ENCODE measurements around the gene KIAA1671. TPM values are rescaled to one million over a fixed set of nuclear protein-coding genes. Genes with fewer than 3 reads are reported as not detected.
A peak's percentile ranks its signal among the peaks of the same experiment; 100 is the strongest.

Gene KIAA1671
- total and polyA plus RNA-seq, 9 of the 15 experiments (the other 6 are each of a cell fraction or from before 2014, with no cell fraction given) = under 0.01 to 0.11 (median 0.02) TPM; not detected in 5

DNA sequence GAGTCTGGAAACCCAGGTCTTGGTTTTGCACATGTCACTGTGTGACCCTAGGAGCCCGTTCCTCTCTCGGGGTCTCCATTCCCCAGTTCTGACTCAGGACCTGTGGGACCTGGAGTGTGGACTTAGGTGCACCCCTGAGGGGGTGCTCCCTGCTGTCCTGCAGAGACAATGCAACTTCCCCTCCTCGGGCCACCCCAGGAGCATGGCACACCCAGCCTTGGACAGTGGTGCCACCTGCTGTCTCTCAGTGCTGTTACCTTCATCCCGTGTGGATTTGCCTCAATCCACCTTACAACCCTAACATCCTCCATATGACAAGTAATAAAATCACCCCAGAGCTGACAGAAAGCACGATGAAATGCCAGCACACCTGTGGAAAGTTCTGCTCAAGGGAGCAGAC, 219.6 kb downstream of the KIAA1671 start (continued):
- TF ChIP-seq, protein P1, sequence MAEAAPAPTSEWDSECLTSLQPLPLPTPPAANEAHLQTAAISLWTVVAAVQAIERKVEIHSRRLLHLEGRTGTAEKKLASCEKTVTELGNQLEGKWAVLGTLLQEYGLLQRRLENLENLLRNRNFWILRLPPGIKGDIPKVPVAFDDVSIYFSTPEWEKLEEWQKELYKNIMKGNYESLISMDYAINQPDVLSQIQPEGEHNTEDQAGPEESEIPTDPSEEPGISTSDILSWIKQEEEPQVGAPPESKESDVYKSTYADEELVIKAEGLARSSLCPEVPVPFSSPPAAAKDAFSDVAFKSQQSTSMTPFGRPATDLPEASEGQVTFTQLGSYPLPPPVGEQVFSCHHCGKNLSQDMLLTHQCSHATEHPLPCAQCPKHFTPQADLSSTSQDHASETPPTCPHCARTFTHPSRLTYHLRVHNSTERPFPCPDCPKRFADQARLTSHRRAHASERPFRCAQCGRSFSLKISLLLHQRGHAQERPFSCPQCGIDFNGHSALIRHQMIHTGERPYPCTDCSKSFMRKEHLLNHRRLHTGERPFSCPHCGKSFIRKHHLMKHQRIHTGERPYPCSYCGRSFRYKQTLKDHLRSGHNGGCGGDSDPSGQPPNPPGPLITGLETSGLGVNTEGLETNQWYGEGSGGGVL (CRISPR knock-in tag; IDR thresholded peaks at IDR 0.05) = no peak
- TF ChIP-seq KAT8 (IDR thresholded peaks at IDR 0.05; ENCODE audit: low read depth) (no peak), ZNF212 (CRISPR knock-in tag; IDR thresholded peaks at IDR 0.05) (no peak), ZBTB17 (CRISPR knock-in tag; IDR thresholded peaks at IDR 0.05) (no peak), ZNF311 (CRISPR knock-in tag; IDR thresholded peaks at IDR 0.05) (no peak), NONO (IDR thresholded peaks at IDR 0.05; ENCODE audit: low read depth in 2 of 2, low read length in 1 of 2) (no peak), TAF15 (IDR thresholded peaks at IDR 0.05; ENCODE audit: low read depth, low read length) (no peak), EP300 (IDR thresholded peaks at IDR 0.05; ENCODE audit: low read length) (no peak)
- TF ChIP-seq, protein P2, sequence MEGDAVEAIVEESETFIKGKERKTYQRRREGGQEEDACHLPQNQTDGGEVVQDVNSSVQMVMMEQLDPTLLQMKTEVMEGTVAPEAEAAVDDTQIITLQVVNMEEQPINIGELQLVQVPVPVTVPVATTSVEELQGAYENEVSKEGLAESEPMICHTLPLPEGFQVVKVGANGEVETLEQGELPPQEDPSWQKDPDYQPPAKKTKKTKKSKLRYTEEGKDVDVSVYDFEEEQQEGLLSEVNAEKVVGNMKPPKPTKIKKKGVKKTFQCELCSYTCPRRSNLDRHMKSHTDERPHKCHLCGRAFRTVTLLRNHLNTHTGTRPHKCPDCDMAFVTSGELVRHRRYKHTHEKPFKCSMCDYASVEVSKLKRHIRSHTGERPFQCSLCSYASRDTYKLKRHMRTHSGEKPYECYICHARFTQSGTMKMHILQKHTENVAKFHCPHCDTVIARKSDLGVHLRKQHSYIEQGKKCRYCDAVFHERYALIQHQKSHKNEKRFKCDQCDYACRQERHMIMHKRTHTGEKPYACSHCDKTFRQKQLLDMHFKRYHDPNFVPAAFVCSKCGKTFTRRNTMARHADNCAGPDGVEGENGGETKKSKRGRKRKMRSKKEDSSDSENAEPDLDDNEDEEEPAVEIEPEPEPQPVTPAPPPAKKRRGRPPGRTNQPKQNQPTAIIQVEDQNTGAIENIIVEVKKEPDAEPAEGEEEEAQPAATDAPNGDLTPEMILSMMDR (IDR thresholded peaks at IDR 0.05 in 2 of 3, conservative IDR thresholded peaks at IDR 0.05 in 1 of 3; ENCODE audit: insufficient read depth in 2 of 3, low read depth in 1 of 3, low read length in 3 of 3) = peak; percentile 34 to 44 (median 36)
- TF ChIP-seq, protein P3, sequence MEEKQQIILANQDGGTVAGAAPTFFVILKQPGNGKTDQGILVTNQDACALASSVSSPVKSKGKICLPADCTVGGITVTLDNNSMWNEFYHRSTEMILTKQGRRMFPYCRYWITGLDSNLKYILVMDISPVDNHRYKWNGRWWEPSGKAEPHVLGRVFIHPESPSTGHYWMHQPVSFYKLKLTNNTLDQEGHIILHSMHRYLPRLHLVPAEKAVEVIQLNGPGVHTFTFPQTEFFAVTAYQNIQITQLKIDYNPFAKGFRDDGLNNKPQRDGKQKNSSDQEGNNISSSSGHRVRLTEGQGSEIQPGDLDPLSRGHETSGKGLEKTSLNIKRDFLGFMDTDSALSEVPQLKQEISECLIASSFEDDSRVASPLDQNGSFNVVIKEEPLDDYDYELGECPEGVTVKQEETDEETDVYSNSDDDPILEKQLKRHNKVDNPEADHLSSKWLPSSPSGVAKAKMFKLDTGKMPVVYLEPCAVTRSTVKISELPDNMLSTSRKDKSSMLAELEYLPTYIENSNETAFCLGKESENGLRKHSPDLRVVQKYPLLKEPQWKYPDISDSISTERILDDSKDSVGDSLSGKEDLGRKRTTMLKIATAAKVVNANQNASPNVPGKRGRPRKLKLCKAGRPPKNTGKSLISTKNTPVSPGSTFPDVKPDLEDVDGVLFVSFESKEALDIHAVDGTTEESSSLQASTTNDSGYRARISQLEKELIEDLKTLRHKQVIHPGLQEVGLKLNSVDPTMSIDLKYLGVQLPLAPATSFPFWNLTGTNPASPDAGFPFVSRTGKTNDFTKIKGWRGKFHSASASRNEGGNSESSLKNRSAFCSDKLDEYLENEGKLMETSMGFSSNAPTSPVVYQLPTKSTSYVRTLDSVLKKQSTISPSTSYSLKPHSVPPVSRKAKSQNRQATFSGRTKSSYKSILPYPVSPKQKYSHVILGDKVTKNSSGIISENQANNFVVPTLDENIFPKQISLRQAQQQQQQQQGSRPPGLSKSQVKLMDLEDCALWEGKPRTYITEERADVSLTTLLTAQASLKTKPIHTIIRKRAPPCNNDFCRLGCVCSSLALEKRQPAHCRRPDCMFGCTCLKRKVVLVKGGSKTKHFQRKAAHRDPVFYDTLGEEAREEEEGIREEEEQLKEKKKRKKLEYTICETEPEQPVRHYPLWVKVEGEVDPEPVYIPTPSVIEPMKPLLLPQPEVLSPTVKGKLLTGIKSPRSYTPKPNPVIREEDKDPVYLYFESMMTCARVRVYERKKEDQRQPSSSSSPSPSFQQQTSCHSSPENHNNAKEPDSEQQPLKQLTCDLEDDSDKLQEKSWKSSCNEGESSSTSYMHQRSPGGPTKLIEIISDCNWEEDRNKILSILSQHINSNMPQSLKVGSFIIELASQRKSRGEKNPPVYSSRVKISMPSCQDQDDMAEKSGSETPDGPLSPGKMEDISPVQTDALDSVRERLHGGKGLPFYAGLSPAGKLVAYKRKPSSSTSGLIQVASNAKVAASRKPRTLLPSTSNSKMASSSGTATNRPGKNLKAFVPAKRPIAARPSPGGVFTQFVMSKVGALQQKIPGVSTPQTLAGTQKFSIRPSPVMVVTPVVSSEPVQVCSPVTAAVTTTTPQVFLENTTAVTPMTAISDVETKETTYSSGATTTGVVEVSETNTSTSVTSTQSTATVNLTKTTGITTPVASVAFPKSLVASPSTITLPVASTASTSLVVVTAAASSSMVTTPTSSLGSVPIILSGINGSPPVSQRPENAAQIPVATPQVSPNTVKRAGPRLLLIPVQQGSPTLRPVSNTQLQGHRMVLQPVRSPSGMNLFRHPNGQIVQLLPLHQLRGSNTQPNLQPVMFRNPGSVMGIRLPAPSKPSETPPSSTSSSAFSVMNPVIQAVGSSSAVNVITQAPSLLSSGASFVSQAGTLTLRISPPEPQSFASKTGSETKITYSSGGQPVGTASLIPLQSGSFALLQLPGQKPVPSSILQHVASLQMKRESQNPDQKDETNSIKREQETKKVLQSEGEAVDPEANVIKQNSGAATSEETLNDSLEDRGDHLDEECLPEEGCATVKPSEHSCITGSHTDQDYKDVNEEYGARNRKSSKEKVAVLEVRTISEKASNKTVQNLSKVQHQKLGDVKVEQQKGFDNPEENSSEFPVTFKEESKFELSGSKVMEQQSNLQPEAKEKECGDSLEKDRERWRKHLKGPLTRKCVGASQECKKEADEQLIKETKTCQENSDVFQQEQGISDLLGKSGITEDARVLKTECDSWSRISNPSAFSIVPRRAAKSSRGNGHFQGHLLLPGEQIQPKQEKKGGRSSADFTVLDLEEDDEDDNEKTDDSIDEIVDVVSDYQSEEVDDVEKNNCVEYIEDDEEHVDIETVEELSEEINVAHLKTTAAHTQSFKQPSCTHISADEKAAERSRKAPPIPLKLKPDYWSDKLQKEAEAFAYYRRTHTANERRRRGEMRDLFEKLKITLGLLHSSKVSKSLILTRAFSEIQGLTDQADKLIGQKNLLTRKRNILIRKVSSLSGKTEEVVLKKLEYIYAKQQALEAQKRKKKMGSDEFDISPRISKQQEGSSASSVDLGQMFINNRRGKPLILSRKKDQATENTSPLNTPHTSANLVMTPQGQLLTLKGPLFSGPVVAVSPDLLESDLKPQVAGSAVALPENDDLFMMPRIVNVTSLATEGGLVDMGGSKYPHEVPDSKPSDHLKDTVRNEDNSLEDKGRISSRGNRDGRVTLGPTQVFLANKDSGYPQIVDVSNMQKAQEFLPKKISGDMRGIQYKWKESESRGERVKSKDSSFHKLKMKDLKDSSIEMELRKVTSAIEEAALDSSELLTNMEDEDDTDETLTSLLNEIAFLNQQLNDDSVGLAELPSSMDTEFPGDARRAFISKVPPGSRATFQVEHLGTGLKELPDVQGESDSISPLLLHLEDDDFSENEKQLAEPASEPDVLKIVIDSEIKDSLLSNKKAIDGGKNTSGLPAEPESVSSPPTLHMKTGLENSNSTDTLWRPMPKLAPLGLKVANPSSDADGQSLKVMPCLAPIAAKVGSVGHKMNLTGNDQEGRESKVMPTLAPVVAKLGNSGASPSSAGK (IDR thresholded peaks at IDR 0.05) = no peak
- TF ChIP-seq, protein P4, sequence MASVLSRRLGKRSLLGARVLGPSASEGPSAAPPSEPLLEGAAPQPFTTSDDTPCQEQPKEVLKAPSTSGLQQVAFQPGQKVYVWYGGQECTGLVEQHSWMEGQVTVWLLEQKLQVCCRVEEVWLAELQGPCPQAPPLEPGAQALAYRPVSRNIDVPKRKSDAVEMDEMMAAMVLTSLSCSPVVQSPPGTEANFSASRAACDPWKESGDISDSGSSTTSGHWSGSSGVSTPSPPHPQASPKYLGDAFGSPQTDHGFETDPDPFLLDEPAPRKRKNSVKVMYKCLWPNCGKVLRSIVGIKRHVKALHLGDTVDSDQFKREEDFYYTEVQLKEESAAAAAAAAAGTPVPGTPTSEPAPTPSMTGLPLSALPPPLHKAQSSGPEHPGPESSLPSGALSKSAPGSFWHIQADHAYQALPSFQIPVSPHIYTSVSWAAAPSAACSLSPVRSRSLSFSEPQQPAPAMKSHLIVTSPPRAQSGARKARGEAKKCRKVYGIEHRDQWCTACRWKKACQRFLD (CRISPR knock-in tag; IDR thresholded peaks at IDR 0.05) = no peak
